Liver (tissue), 9 donors: Measurements from ENCODE around the gene MAPKBP1. TPM values are rescaled to one million over a fixed set of nuclear protein-coding genes. Genes with fewer than 3 reads are reported as not detected.

Experiments
- DNase-seq: peaks from one replicate; pipeline ENCODE4 v3.0.0-alpha.2; 2017; ENCODE audit warnings: low spot score
- H3K27ac ChIP-seq, 2 donors: one replicate each; pipeline ENCODE4 v1.7.0; 2013; ENCODE audit warnings: inconsistent platforms in 2 of 2, low read length in 2 of 2, control low read depth in 1 of 2, low read depth in 1 of 2, mild to moderate bottlenecking in 1 of 2
- H3K27me3 ChIP-seq, 4 donors: one replicate each; pipeline versions ENCODE4 v1.6.1 to v1.7.0; 2013; ENCODE audit warnings: low read length in 3 of 4, inconsistent platforms in 1 of 4, mild to moderate bottlenecking in 1 of 4, moderate library complexity in 1 of 4; ENCODE audit not compliant: control insufficient read depth in 4 of 4, insufficient read depth in 4 of 4
- H3K36me3 ChIP-seq, 4 donors: one replicate each; pipeline versions ENCODE4 v1.6.1 to v1.7.0; 2013; ENCODE audit warnings: low read length in 3 of 4, mild to moderate bottlenecking in 3 of 4, low read depth in 1 of 4, moderate library complexity in 1 of 4; ENCODE audit not compliant: control insufficient read depth in 4 of 4, insufficient read depth in 3 of 4
- H3K4me1 ChIP-seq, 4 donors: one replicate each; pipeline versions ENCODE4 v1.6.1 to v1.7.0; 2013; ENCODE audit warnings: low read length in 3 of 4, mild to moderate bottlenecking in 3 of 4, moderate library complexity in 1 of 4; ENCODE audit not compliant: control insufficient read depth in 4 of 4, insufficient read depth in 4 of 4
- H3K4me3 ChIP-seq, 3 donors: one replicate each; pipeline versions ENCODE4 v1.6.1 to v1.7.0; 2013; ENCODE audit warnings: low read length in 3 of 3, control low read depth in 1 of 3, low read depth in 1 of 3, mild to moderate bottlenecking in 1 of 3
- H3K9ac ChIP-seq, 2 donors: one replicate each; pipeline ENCODE4 v1.7.0; 2013; ENCODE audit warnings: low read length in 2 of 2, mild to moderate bottlenecking in 2 of 2, moderate library complexity in 2 of 2, control low read depth in 1 of 2, low read depth in 1 of 2
- H3K9me3 ChIP-seq, 4 donors: one replicate each; pipeline versions ENCODE4 v1.6.1 to v1.7.0; 2013; ENCODE audit warnings: low read length in 3 of 4; ENCODE audit not compliant: control insufficient read depth in 4 of 4
- ATF3 ChIP-seq: IDR thresholded peaks from 2 replicates; pipeline ENCODE4 v1.6.1; 2016; ENCODE audit warnings: antibody characterized with exemption
- CTCF ChIP-seq: fragments of 150-350 bp; IDR thresholded peaks from 2 replicates; pipeline ENCODE4 v1.5.1; 2017; ENCODE audit warnings: improper control_type of control experiment, low read depth, low read length; ENCODE audit not compliant: missing input control
- EGR1 ChIP-seq, 2 donors: IDR thresholded peaks; 2 replicates each; pipeline ENCODE4 v1.6.1; 2016 to 2018; ENCODE audit warnings: antibody characterized with exemption in 2 of 2, low read depth in 2 of 2
- FOXA1 ChIP-seq: IDR thresholded peaks from 2 replicates; pipeline ENCODE4 v1.6.1; 2016; ENCODE audit warnings: antibody characterized with exemption
- FOXA2 ChIP-seq: IDR thresholded peaks from 2 replicates; pipeline ENCODE4 v1.6.1; 2016; ENCODE audit warnings: antibody characterized with exemption
- GABPA ChIP-seq, 2 donors: IDR thresholded peaks in 1 of 2; conservative IDR thresholded peaks in 1 of 2; 2 replicates each; pipeline ENCODE4 v1.6.1; 2016; ENCODE audit warnings: antibody characterized with exemption in 2 of 2, mild to moderate bottlenecking in 1 of 2, moderate library complexity in 1 of 2
- HNF4A ChIP-seq, 2 donors: conservative IDR thresholded peaks; 2 replicates each; pipeline ENCODE4 v1.6.1; 2016; ENCODE audit warnings: antibody characterized with exemption in 2 of 2, mild to moderate bottlenecking in 2 of 2
- HNF4G ChIP-seq: IDR thresholded peaks from 2 replicates; pipeline ENCODE4 v1.6.1; 2016; ENCODE audit warnings: antibody characterized with exemption
- JUND ChIP-seq, 2 donors: IDR thresholded peaks; 2 replicates each; pipeline ENCODE4 v1.6.1; 2016; ENCODE audit warnings: antibody characterized with exemption in 2 of 2
- NR2F2 ChIP-seq: IDR thresholded peaks from 2 replicates; pipeline ENCODE4 v1.6.1; 2016; ENCODE audit warnings: antibody characterized with exemption
- REST ChIP-seq: IDR thresholded peaks from 2 replicates; pipeline ENCODE4 v1.6.1; 2016; ENCODE audit warnings: antibody characterized with exemption, mild to moderate bottlenecking
- RXRA ChIP-seq, 2 donors: IDR thresholded peaks; 2 replicates each; pipeline ENCODE4 v1.6.1; 2017 to 2018; ENCODE audit warnings: antibody characterized with exemption in 2 of 2, mild to moderate bottlenecking in 1 of 2
- SP1 ChIP-seq: IDR thresholded peaks from 2 replicates; pipeline ENCODE4 v1.6.1; 2018; ENCODE audit warnings: antibody characterized with exemption, mild to moderate bottlenecking
- TAF1 ChIP-seq: conservative IDR thresholded peaks from 2 replicates; pipeline ENCODE4 v1.6.1; 2016; ENCODE audit warnings: antibody characterized with exemption, mild to moderate bottlenecking
- YY1 ChIP-seq: IDR thresholded peaks from 2 replicates; pipeline ENCODE4 v1.6.1; 2016; ENCODE audit warnings: antibody characterized with exemption, mild to moderate bottlenecking
- WGBS: extraction: QIAGEN DNeasy Blood & Tissue Kit; methylation state at CpG from one replicate; pipeline ENCODE4 v1.1.7; 2013; 5-methylcytosine and 5-hydroxymethylcytosine counted together
- polyA plus RNA-seq, 2 donors: library from polyadenylated mRNA; stranded (reverse) in 1 of 2; unstranded in 1 of 2; fragments of 200-250 nt in 1 of 2; fragments of >200 nt in 1 of 2; fragmentation: Nextera tagmentation in 1 of 2; extraction: Ambion mirVana in 1 of 2; gene quantifications; one replicate each; pipeline versions ENCODE4 v1.2.1 to v1.2.3, GENCODE V29; 2013 to 2015
- total RNA-seq, 2 donors: library from RNA; depleted of rRNA; stranded (reverse); fragments of >200 nt; gene quantifications; one replicate each; pipeline ENCODE4 v1.2.3, GENCODE V29; 2014
- TF ChIP-seq, protein P1 (sequence below): IDR thresholded peaks from 2 replicates; pipeline ENCODE4 v1.6.1; 2016; ENCODE audit warnings: antibody characterized with exemption
- donor health status: healthy.
- donor health status: healthy.
- donor health status: healthy.
- donor health status: healthy.
- donor health status: healthy.

The MAPKBP1 gene
- total and polyA plus RNA-seq, 4 donors: 0.89 to 10.3 (median 2.7) TPM

GRCh38 chr15:41870689-41871081 lies 96.4 kb downstream of the MAPKBP1 start:
- Histone ChIP-seq H3K9me3 (no peaks in the 10 kb centered on the region), H3K36me3 (no peaks in the 10 kb centered on the region), H3K27me3 (no peaks in the 10 kb centered on the region), H3K4me3 (no peak overlapping the region), H3K4me1 (peaks cover 0 to 20% (median 13%) of the 10 kb centered on the region in 4 donors), H3K27ac (no peak overlapping the region), H3K9ac (no peak overlapping the region)
- DNase-seq: no peak
- TF ChIP-seq RXRA (IDR thresholded peaks at IDR 0.05) (peak; percentile 53 to 69), EGR1 (IDR thresholded peaks at IDR 0.05; ENCODE audit: low read depth in 2 of 2) (no peak), TAF1 (no peak), JUND (IDR thresholded peaks at IDR 0.05) (no peak)
- WGBS: 52% methylated on average over 9 of the region's 9 CpGs

- TF ChIP-seq CTCF (no peak), REST (no peak), GABPA (IDR thresholded peaks at IDR 0.05 in 1 of 2, conservative IDR thresholded peaks at IDR 0.05 in 1 of 2) (no peak), YY1 (no peak), SP1 (no peak), HNF4G (no peak), HNF4A (conservative IDR thresholded peaks at IDR 0.05) (no peak), JUND (IDR thresholded peaks at IDR 0.05) (no peak), FOXA2 (no peak), FOXA1 (no peak), ATF3 (no peak), RXRA (IDR thresholded peaks at IDR 0.05) (no peak), NR2F2 (no peak), TAF1 (no peak), EGR1 (IDR thresholded peaks at IDR 0.05; ENCODE audit: low read depth in 2 of 2) (no peak)
- TF ChIP-seq, protein P1, sequence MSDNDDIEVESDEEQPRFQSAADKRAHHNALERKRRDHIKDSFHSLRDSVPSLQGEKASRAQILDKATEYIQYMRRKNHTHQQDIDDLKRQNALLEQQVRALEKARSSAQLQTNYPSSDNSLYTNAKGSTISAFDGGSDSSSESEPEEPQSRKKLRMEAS: no peak
- no peak overlapping the region for H3K27ac ChIP-seq
- no peaks in the 10 kb centered on the region for H3K9me3 ChIP-seq
- H3K9ac ChIP-seq: no peak overlapping the region
- H3K27me3 ChIP-seq: no peaks in the 10 kb centered on the region
- H3K36me3 ChIP-seq: no peaks in the 10 kb centered on the region
- DNase-seq: no peak
- 94% methylated on average over 19 of the region's 19 CpGs for WGBS
- peaks cover 0 to 15% (median 9%) of the 10 kb centered on the region in 4 donors for H3K4me1 ChIP-seq
- no peak overlapping the region for H3K4me3 ChIP-seq
Measured at GRCh38 chr15:41871175-41871905, 97.1 kb downstream of the MAPKBP1 start.
